IPS-20b (cell line): Measurements from ENCODE around the gene HLA-DOA.

Experiments
- H3K27ac ChIP-seq: one replicate; pipeline ENCODE4 v1.5.1; 2013; ENCODE audit warnings: low read length
- H3K27me3 ChIP-seq: 2 replicates; pipeline ENCODE4 v1.6.1; 2013; ENCODE audit warnings: mild to moderate bottlenecking, low read length, inconsistent platforms; ENCODE audit not compliant: insufficient read depth
- H3K36me3 ChIP-seq: 2 replicates; pipeline ENCODE4 v1.6.1; 2013; ENCODE audit warnings: low read depth, mild to moderate bottlenecking, inconsistent platforms, low read length, moderate library complexity; ENCODE audit not compliant: insufficient read depth
- H3K4me1 ChIP-seq: 2 replicates; pipeline ENCODE4 v1.6.1; 2013; ENCODE audit warnings: mild to moderate bottlenecking, control low read depth, inconsistent platforms, low read length, moderate library complexity; ENCODE audit not compliant: insufficient read depth
- H3K4me3 ChIP-seq: 2 replicates; pipeline ENCODE4 v1.5.1; 2013; ENCODE audit warnings: mild to moderate bottlenecking, low read length, inconsistent platforms
- H3K9ac ChIP-seq: 2 replicates; pipeline ENCODE4 v1.6.1; 2013; ENCODE audit warnings: low read depth, mild to moderate bottlenecking, inconsistent platforms, low read length, moderate library complexity
- H3K9me3 ChIP-seq: 2 replicates; pipeline ENCODE4 v1.6.1; 2013; ENCODE audit warnings: mild to moderate bottlenecking, low read depth, low read length, inconsistent platforms; ENCODE audit not compliant: insufficient read depth

The HLA-DOA gene

GRCh38 chr6:32975886-32976285 lies 33.5 kb downstream of the HLA-DOA start:
- no peaks in the 10 kb centered on the region for H3K27me3 ChIP-seq
- no peaks in the 10 kb centered on the region for H3K9me3 ChIP-seq
- H3K9ac ChIP-seq = no peak overlapping the region
- H3K36me3 ChIP-seq = peaks cover 93% of the 10 kb centered on the region
- H3K4me1 ChIP-seq = no peaks in the 10 kb centered on the region; the same call in 1 of the 2 replicates
- peak overlapping the region; percentile 85; the same call in 1 of the 2 replicates for H3K4me3 ChIP-seq
- no peak overlapping the region for H3K27ac ChIP-seq

DNA sequence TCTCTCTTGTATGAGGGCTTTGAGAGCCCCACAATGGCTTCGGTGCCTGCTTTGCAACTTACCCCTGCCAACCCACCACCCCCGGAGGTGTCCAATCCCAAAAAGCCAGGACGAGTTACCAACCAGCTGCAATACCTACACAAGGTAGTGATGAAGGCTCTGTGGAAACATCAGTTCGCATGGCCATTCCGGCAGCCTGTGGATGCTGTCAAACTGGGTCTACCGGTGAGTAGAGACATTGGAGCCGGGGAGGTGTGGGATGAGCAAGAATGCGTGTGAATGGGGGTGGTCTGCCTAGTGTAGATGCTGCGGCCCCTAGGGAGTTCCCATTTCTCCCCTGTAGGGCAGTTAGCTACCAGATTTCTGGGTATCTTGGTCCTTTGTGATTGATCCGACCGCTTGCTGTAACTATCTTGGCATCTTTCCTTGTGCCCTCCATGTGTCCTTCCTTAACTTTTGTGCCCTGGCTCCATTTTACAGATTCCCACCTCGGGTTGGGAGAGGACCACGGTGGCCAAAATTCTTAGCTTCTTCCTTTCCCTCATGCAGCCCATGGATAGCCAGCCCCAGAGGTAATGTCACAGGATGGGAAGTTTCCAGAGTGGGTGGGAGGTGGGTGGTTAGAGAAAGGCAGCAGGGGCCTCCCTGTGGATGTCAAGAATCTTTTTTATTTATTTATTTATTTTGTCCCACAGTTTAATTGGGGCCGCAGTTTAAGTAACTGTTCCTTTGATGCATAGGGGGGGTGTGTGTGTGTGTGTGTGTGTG lies 34.7 kb downstream of the HLA-DOA start:
- peak overlapping the region; percentile 85 for H3K4me3 ChIP-seq
- H3K4me1 ChIP-seq = no peaks in the 10 kb centered on the region; the same call in 1 of the 2 replicates
- peak overlapping the region; percentile 91 for H3K9ac ChIP-seq
- peaks cover 81% of the 10 kb centered on the region for H3K36me3 ChIP-seq
- no peaks in the 10 kb centered on the region for H3K9me3 ChIP-seq
- no peaks in the 10 kb centered on the region for H3K27me3 ChIP-seq
- no peak overlapping the region for H3K27ac ChIP-seq

- Histone ChIP-seq H3K27ac (no peak overlapping the region), H3K27me3 (no peaks in the 10 kb centered on the region), H3K9me3 (no peaks in the 10 kb centered on the region), H3K36me3 (peaks cover 77% of the 10 kb centered on the region), H3K4me1 (no peaks in the 10 kb centered on the region; the same call in 1 of the 2 replicates), H3K4me3 (peak overlapping the region; percentile 85), H3K9ac (peak overlapping the region; percentile 91)
These were observed 35.4 kb downstream of the HLA-DOA start for GRCh38 chr6:32974016-32974333.

- H3K27me3 ChIP-seq = no peaks in the 10 kb centered on the region
- peaks cover 71% of the 10 kb centered on the region for H3K36me3 ChIP-seq
- H3K9me3 ChIP-seq = no peaks in the 10 kb centered on the region
- no peak overlapping the region for H3K27ac ChIP-seq
- no peaks in the 10 kb centered on the region; the same call in 1 of the 2 replicates for H3K4me1 ChIP-seq
- H3K9ac ChIP-seq = peak overlapping the region; percentile 91
- peak overlapping the region; percentile 85 for H3K4me3 ChIP-seq
These were observed 36.0 kb downstream of the HLA-DOA start for GRCh38 chr6:32973144-32974015.

DNA sequence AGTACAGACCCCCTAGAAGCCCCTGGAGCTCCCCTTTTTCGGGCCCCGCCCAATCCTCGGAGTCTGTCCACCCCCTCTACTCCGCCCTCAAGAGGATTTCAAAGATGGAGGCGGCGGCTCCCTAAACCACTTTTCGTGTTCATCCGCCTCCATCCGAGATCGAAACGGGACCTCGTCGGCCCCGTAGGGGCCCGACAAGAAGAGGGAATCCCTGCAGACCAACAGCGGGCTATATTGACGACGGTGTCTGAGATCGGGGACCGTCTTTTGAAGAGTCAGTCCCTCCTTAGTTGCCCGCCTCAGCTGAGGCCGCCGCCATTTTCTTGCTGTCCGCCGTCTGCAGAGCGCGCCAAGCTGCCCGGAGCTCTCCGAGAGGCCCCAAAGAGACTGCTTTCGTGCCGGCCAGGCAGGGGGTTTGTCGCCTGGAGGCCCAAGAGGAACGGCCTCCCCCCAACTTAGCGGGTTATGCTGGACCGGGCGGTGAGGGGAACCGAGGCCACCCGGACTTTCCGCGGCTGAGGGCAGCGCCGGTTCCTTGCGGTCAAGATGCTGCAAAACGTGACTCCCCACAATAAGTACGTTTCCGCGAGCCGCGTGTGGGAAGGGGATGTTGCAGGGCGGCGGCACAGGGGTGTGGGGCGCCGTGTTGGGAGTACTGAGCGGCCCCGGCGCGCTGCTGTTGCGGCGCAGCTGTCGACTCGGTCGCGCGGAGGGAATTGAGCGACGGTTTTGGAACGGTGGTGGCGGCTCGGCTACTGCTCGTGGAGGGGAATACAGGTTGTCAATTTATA lies 36.8 kb downstream of the HLA-DOA start:
- no peak overlapping the region for H3K27ac ChIP-seq
- peak overlapping the region; percentile 91 for H3K9ac ChIP-seq
- H3K4me3 ChIP-seq = peak overlapping the region; percentile 85
- peaks cover 62% of the 10 kb centered on the region for H3K36me3 ChIP-seq
- H3K9me3 ChIP-seq = no peaks in the 10 kb centered on the region
- no peaks in the 10 kb centered on the region; the same call in 1 of the 2 replicates for H3K4me1 ChIP-seq
- no peaks in the 10 kb centered on the region for H3K27me3 ChIP-seq

DNA sequence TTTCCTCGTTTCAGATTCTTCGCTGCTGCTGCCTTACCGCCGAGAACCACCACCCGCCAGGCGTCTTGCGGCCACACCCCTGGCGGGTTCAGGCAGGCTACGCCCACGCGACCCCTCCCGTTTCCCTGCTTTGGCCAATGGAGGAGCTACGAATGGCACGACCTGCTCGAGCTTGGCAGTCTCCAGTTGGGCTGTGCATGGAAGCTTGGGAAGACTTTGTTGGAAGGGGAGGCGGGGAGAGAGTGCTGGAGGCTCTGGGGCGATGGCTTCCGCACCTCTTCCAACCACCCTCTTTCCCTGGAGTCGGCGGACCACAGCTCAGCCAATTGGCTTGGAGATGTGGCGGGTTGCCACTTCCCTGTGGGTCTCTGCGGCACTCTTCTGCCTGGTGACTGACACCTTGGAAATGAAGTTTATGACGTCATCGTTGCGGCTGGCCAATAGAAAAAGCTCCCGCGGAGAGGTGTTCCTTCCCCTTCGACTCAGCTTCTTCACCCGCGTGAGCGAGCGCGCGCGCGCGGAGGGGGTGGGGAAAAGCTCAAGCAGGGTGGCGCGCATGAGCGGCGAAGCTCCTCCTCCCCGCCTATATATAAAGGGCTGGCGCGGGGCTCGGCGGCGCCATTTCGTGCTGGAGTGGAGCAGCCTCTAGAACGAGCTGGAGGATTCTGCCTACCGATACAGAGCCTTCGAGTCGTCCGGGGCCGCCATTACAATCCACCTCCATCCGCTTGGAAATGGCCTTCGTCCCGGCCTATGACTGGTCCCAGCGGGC lies 37.6 kb downstream of the HLA-DOA start:
- H3K36me3 ChIP-seq = peaks cover 55% of the 10 kb centered on the region
- no peaks in the 10 kb centered on the region for H3K27me3 ChIP-seq
- H3K27ac ChIP-seq = peak overlapping the region; percentile 92
- peak overlapping the region; percentile 99 for H3K9ac ChIP-seq
- peak overlapping the region; percentile 85 for H3K4me3 ChIP-seq
- H3K9me3 ChIP-seq = no peaks in the 10 kb centered on the region
- H3K4me1 ChIP-seq = peaks cover 6% of the 10 kb centered on the region

DNA sequence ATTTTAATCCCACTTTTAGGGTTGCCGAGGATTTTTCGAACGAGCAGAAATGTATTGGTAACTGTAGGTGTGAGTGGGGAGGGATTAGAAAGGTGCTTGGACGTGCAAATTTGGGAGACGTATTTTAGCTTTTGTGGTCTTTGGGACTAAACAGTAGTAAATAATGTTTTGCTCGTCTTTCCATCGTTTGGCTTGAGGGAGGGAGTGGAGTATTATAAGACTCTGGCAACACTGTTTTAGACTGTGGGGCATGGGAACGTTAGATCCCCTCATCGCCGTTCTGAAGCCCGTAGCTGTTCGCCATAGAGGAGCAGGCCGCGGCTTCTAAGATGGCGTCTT lies 38.2 kb downstream of the HLA-DOA start:
- Histone ChIP-seq H3K4me1 (peaks cover 8% of the 10 kb centered on the region), H3K27ac (peak overlapping the region; percentile 92), H3K4me3 (peak overlapping the region; percentile 85), H3K36me3 (peaks cover 49% of the 10 kb centered on the region), H3K9ac (peak overlapping the region; percentile 99), H3K9me3 (no peaks in the 10 kb centered on the region), H3K27me3 (no peaks in the 10 kb centered on the region)

DNA sequence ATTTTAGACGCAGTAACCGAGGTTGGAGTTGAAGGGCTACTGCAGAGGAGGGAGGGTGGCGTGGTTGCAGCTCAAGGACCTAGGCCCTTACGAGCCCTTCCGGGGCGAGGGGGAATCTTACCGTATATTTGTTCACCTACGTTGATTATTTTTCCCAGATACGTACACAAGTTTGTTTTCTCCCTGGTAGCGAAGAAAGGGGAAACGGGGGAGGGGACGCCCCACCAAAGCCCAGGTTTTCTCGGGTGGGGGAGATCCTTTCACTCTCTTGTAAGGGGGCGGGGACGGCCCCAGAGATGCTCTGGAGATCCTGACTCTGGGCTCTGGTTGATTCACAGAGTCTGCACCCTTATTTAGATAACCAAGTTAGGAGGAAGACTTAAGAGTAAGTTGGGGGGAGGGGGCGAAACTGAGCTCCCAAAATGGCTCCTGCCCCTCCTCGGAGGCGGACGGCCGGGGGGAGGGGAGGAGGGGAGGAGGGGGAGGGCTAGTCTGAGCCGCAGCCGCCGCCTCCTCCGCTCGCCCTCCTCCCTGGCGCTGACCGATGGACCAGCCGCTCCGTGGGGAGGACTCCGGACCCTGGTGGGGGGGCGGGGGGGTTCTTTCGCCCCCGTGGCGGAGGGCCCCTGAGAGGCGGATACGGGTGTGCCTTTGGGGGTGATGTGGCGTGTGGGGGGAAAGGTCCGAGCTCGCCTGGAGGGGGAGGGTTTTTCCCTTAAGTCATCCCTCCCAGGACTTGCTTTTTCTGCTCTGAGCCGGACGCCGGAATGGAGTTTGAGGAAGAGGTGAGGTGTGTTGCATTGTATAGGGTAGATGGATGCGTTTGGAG lies 38.8 kb downstream of the HLA-DOA start:
- Histone ChIP-seq H3K9ac (peak overlapping the region; percentile 99), H3K4me1 (peaks cover 8% of the 10 kb centered on the region), H3K36me3 (peaks cover 43% of the 10 kb centered on the region), H3K4me3 (peak overlapping the region; percentile 85), H3K27ac (peak overlapping the region; percentile 100), H3K9me3 (no peaks in the 10 kb centered on the region), H3K27me3 (no peaks in the 10 kb centered on the region)

DNA sequence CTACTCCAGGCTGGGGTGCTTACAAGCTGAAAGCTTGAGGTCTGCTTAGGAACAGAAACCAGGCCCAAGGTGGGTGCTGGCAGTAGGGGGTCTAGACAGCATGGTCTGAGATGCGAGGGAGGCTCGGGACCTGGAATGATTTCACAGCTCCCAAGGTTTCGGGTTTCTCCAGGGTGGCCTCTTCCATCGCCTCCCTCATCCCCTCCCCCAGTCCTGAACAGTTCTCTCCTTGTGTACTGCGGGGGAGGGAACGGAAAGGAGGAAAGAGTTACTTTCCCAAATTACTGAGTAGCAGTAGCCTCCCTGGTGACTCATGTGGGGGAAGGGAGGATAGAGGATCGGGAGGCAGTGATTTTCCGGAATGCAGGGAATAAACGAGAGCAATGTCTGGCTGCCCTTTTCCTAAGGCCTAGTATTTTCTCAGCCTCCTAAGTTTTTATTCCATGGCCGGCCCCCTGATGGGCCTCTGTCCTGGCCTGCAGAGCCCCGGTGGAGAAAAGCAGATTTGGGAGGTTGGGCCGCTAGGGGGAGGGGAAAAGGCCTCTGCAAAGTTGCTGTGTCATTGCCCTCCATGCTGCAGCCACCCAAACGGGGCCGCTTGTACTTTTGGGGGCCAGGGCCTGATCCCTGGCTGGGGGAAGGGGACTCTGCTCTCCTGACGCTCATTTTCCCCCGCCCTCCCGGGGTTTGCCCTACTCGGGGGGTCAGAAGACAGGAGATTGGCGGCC lies 39.5 kb downstream of the HLA-DOA start:
- H3K4me1 ChIP-seq = peaks cover 8% of the 10 kb centered on the region
- no peaks in the 10 kb centered on the region for H3K9me3 ChIP-seq
- H3K27ac ChIP-seq = peak overlapping the region; percentile 100
- peaks cover 35% of the 10 kb centered on the region for H3K36me3 ChIP-seq
- no peaks in the 10 kb centered on the region for H3K27me3 ChIP-seq
- H3K9ac ChIP-seq = peak overlapping the region; percentile 99
- peak overlapping the region; percentile 85 for H3K4me3 ChIP-seq
